Esophagus muscularis mucosa (tissue), 4 donors: ENCODE data around the gene BCAP29. TPM values are rescaled to one million over a fixed set of nuclear protein-coding genes. Genes with fewer than 3 reads are reported as not detected.
A peak's percentile ranks its signal among the peaks of the same experiment; 100 is the strongest.

ENCODE experiments used
- DNase-seq: peaks from one replicate; pipeline ENCODE4 v3.0.0-alpha.2; 2017; ENCODE audit errors: extremely low spot score
- H3K27ac ChIP-seq, 4 donors: fragments of 200-600 bp; sonication (generic); replicated peaks in 1 of 4; 1 replicate in 3 of 4; 2 replicates in 1 of 4; pipeline ENCODE4 v1.5.1; 2016 to 2019; ENCODE audit warnings: mild to moderate bottlenecking in 1 of 4
- H3K27me3 ChIP-seq, 4 donors: fragments of 200-600 bp; sonication (generic); one replicate each; pipeline versions ENCODE4 v1.5.1 to v1.6.0; 2016 to 2019
- H3K36me3 ChIP-seq, 4 donors: fragments of 200-600 bp; sonication (generic); one replicate each; pipeline ENCODE4 v1.5.1; 2016 to 2019
- H3K4me1 ChIP-seq, 4 donors: fragments of 200-600 bp; sonication (generic); one replicate each; pipeline ENCODE4 v1.5.1; 2016 to 2019
- H3K4me3 ChIP-seq, 4 donors: fragments of 200-600 bp; sonication (generic); 1 replicate in 2 of 4; 2 replicates in 2 of 4; pipeline ENCODE4 v1.5.1; 2016 to 2019; ENCODE audit warnings: mild to moderate bottlenecking in 4 of 4, moderate library complexity in 1 of 4
- H3K9me3 ChIP-seq, 4 donors: fragments of 200-600 bp; sonication (generic); 1 replicate in 3 of 4; 2 replicates in 1 of 4; pipeline ENCODE4 v1.5.1; 2016 to 2019
- EP300 ChIP-seq: sonication (generic); formaldehyde crosslinking; IDR thresholded peaks from one replicate; pipeline ENCODE4 v1.6.1; 2017; ENCODE audit warnings: antibody characterized with exemption
- POLR2A ChIP-seq: fragments of 450-650 bp; IDR thresholded peaks from one replicate; pipeline ENCODE4 v1.6.1; 2017; ENCODE audit warnings: antibody characterized with exemption, moderate library complexity, mild to moderate bottlenecking, low read depth
- POLR2AphosphoS5 ChIP-seq, 2 donors: sonication (generic); formaldehyde crosslinking; IDR thresholded peaks; one replicate each; pipeline ENCODE4 v1.6.1; 2017; ENCODE audit warnings: antibody characterized with exemption in 2 of 2
- WGBS: methylation state at CpG from one replicate; pipeline ENCODE4 v1.1.5; 2018; 5-methylcytosine and 5-hydroxymethylcytosine counted together
- intact Hi-C: fragments of 100-400 bp; cut with DNase I; formaldehyde crosslinking; loops from one replicate; pipeline ENCODE4 v1.15.1; 2023
- total RNA-seq, 4 donors: library from RNA; depleted of rRNA; stranded (reverse); fragments of >200 nt; gene quantifications; one replicate each; pipeline versions ENCODE4 v1.1.0 to v1.2.1, GENCODE V29; 2016
- TF ChIP-seq, protein P1 (sequence below), 3 experiments: fragments of 200-600 bp in 2 of 3; fragments of 450-650 bp in 1 of 3; sonication (generic) in 2 of 3; IDR thresholded peaks; one replicate each; pipeline ENCODE4 v1.5.1; 2017 to 2019; ENCODE audit warnings: antibody characterized with exemption in 3 of 3, mild to moderate bottlenecking in 2 of 3, moderate library complexity in 1 of 3

Gene BCAP29
- total RNA-seq, 4 donors from 2014 or later, result 89.8 to 116 (median 107) TPM

DNA sequence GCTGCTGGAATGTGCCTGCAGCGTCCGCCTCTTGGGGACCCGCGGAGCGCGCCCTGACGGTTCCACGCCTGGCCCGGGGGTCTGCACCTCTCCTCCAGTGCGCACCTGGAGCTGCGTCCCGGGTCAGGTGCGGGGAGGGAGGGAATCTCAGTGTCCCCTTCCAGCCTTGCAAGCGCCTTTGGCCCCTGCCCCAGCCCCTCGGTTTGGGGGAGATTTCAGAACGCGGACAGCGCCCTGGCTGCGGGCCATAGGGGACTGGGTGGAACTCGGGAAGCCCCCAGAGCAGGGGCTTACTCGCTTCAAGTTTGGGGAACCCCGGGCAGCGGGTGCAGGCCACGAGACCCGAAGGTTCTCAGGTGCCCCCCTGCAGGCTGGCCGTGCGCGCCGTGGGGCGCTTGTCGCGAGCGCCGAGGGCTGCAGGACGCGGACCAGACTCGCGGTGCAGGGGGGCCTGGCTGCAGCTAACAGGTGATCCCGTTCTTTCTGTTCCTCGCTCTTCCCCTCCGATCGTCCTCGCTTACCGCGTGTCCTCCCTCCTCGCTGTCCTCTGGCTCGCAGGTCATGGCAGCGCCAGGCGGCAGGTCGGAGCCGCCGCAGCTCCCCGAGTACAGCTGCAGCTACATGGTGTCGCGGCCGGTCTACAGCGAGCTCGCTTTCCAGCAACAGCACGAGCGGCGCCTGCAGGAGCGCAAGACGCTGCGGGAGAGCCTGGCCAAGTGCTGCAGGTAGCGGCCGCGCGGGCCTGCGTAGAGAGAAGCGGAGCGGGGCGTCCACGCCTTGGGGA is 81.2 kb downstream of the BCAP29 start:
- Histone ChIP-seq H3K27ac (no peak overlapping the region), H3K9me3 (no peaks in the 10 kb centered on the region), H3K4me3 (peak overlapping the region; percentile 54 to 58 (median 55)), H3K36me3 (no peaks in the 10 kb centered on the region), H3K27me3 (peaks cover 0 to 42% (median 22%) of the 10 kb centered on the region in 4 donors), H3K4me1 (peaks cover 14 to 20% (median 18%) of the 10 kb centered on the region in 4 donors)
- intact Hi-C loops, result no loop called here
- no peak for DNase-seq
- TF ChIP-seq, protein P1, sequence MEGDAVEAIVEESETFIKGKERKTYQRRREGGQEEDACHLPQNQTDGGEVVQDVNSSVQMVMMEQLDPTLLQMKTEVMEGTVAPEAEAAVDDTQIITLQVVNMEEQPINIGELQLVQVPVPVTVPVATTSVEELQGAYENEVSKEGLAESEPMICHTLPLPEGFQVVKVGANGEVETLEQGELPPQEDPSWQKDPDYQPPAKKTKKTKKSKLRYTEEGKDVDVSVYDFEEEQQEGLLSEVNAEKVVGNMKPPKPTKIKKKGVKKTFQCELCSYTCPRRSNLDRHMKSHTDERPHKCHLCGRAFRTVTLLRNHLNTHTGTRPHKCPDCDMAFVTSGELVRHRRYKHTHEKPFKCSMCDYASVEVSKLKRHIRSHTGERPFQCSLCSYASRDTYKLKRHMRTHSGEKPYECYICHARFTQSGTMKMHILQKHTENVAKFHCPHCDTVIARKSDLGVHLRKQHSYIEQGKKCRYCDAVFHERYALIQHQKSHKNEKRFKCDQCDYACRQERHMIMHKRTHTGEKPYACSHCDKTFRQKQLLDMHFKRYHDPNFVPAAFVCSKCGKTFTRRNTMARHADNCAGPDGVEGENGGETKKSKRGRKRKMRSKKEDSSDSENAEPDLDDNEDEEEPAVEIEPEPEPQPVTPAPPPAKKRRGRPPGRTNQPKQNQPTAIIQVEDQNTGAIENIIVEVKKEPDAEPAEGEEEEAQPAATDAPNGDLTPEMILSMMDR (IDR thresholded peaks at IDR 0.05), result no peak
- peak in 1 of 2 donors; percentile 11 for TF ChIP-seq POLR2AphosphoS5 (IDR thresholded peaks at IDR 0.05)
- WGBS, result 0% methylated on average over 22 of the region's 73 CpGs

- no peaks in the 10 kb centered on the region for H3K9me3 ChIP-seq
- no peak for DNase-seq
- WGBS, result 22% methylated on average over 11 of the region's 20 CpGs
- no peaks in the 10 kb centered on the region for H3K36me3 ChIP-seq
- peak overlapping the region; percentile 54 to 58 (median 55) for H3K4me3 ChIP-seq
- H3K27me3 ChIP-seq, result peaks cover 0 to 42% (median 22%) of the 10 kb centered on the region in 4 donors
- H3K27ac ChIP-seq, result no peak overlapping the region
- TF ChIP-seq, protein P1 (IDR thresholded peaks at IDR 0.05), result no peak
- TF ChIP-seq POLR2A (no peak), POLR2AphosphoS5 (IDR thresholded peaks at IDR 0.05) (no peak), EP300 (no peak)
- peaks cover 14 to 20% (median 18%) of the 10 kb centered on the region in 4 donors for H3K4me1 ChIP-seq
- intact Hi-C loops, result no loop called here
Measured at GRCh38 chr7:107661865-107662379, 81.9 kb downstream of the BCAP29 start.

- intact Hi-C loops, result no loop called here
- Histone ChIP-seq H3K36me3 (no peaks in the 10 kb centered on the region), H3K4me3 (no peak overlapping the region), H3K4me1 (peaks cover 14 to 20% (median 18%) of the 10 kb centered on the region in 4 donors), H3K27ac (no peak overlapping the region), H3K27me3 (peaks cover 0 to 42% (median 22%) of the 10 kb centered on the region in 4 donors), H3K9me3 (no peaks in the 10 kb centered on the region)
- 79% methylated on average over 4 of the region's 4 CpGs for WGBS
- DNase-seq, result no peak
- TF ChIP-seq EP300 (no peak), POLR2A (no peak), POLR2AphosphoS5 (IDR thresholded peaks at IDR 0.05) (no peak)
- TF ChIP-seq, protein P1 (IDR thresholded peaks at IDR 0.05), result no peak
Measured at GRCh38 chr7:107663196-107663595, 83.2 kb downstream of the BCAP29 start.

GRCh38 chr7:107666790-107667189 is 86.7 kb downstream of the BCAP29 start:
- Histone ChIP-seq H3K27me3 (peaks cover 0 to 19% (median 4%) of the 10 kb centered on the region in 4 donors), H3K36me3 (no peaks in the 10 kb centered on the region), H3K9me3 (no peaks in the 10 kb centered on the region), H3K4me1 (peaks cover 2 to 4% (median 3%) of the 10 kb centered on the region in 4 donors), H3K4me3 (no peak overlapping the region), H3K27ac (no peak overlapping the region)
- no peak for DNase-seq
- WGBS, result 94% methylated on average over 1 of the region's 1 CpG
- intact Hi-C loops, result no loop called here
- TF ChIP-seq POLR2A (no peak), POLR2AphosphoS5 (IDR thresholded peaks at IDR 0.05) (no peak), EP300 (no peak)
- TF ChIP-seq, protein P1 (IDR thresholded peaks at IDR 0.05), result no peak
